ENCODE data around the gene CCDC138.

- TF ChIP-seq POLR2A (IDR thresholded peaks at IDR 0.05) = no peak
- TF ChIP-seq CTCF (IDR thresholded peaks at IDR 0.05) = no peak
These were observed 123.5 kb downstream of the CCDC138 start for GRCh38 chr2:108910011-108910431.

Data from heart left ventricle (tissue), 13 donors.